HFFc6 (cell line): ENCODE data around the gene ITIH3. TPM values are rescaled to one million over a fixed set of nuclear protein-coding genes. Genes with fewer than 3 reads are reported as not detected.

Experiments used
- DNase-seq: peaks from one replicate; pipeline ENCODE4 v3.0.0-alpha.2; 2018
- H3K27ac Mint-ChIP-seq: 2 replicates; pipeline ENCODE4 v1.8.0; 2020; ENCODE audit warnings: mild to moderate bottlenecking, mixed read lengths
- H3K27me3 Mint-ChIP-seq: 2 replicates; pipeline ENCODE4 v1.8.0; 2021; ENCODE audit warnings: mild to moderate bottlenecking, moderate library complexity, mixed read lengths; ENCODE audit not compliant: insufficient read depth
- H3K36me3 Mint-ChIP-seq: 2 replicates; pipeline ENCODE4 v1.8.0; 2021; ENCODE audit warnings: low read depth, mixed read lengths
- H3K4me1 Mint-ChIP-seq: 2 replicates; pipeline ENCODE4 v1.8.0; 2020; ENCODE audit warnings: low read depth, mixed read lengths
- H3K4me3 Mint-ChIP-seq: 2 replicates; pipeline ENCODE4 v1.8.0; 2020; ENCODE audit warnings: mild to moderate bottlenecking, moderate library complexity, mixed read lengths
- H3K9me3 Mint-ChIP-seq: 2 replicates; pipeline ENCODE4 v1.8.0; 2020; ENCODE audit warnings: mild to moderate bottlenecking, mixed read lengths
- total RNA-seq, 6 experiments: library from RNA; stranded (reverse); fragmentation: NEBNext Ultra II Directional; extraction: Animal tissue kit (Norgen Biotek cat#: 25700); gene quantifications; 2 replicates in 1 of 6; 3 replicates in 5 of 6; pipeline ENCODE4 v1.2.3, GENCODE V29; 2021
- TF ChIP-seq, protein P1 (sequence below): fragments of 200-600 bp; sonication (generic); IDR thresholded peaks from 2 replicates; pipeline ENCODE4 v1.5.0; 2021; ENCODE audit warnings: antibody characterized with exemption, mild to moderate bottlenecking

ITIH3 gene
- total RNA-seq, 6 experiments from 2014 or later: 0.59 to 1.3 (median 0.70) TPM

DNA sequence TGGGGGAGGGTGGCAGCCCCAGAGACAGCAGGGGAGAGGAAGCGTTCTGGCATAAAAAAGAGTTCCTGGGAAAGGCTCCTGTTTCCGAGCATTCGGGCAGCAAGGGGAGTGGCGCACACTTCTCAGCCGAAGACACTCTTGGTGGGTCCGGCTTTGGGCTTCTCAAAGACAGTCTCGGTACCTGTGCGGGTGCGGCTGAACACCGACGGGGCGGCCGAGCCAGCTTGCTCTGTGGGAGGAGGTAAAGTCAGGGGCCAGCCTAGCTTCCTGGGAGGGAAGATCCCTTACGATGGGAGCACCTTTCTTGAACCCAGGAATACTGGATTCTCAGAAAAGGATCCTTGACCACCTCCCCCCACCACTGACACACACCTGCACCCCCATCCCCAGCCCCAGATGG lies 38.6 kb downstream of the ITIH3 start:
- no peak overlapping the region for H3K4me3 Mint-ChIP-seq
- H3K36me3 Mint-ChIP-seq: peaks cover 4% of the 10 kb centered on the region; the same call in 1 of the 2 replicates
- TF ChIP-seq, protein P1, sequence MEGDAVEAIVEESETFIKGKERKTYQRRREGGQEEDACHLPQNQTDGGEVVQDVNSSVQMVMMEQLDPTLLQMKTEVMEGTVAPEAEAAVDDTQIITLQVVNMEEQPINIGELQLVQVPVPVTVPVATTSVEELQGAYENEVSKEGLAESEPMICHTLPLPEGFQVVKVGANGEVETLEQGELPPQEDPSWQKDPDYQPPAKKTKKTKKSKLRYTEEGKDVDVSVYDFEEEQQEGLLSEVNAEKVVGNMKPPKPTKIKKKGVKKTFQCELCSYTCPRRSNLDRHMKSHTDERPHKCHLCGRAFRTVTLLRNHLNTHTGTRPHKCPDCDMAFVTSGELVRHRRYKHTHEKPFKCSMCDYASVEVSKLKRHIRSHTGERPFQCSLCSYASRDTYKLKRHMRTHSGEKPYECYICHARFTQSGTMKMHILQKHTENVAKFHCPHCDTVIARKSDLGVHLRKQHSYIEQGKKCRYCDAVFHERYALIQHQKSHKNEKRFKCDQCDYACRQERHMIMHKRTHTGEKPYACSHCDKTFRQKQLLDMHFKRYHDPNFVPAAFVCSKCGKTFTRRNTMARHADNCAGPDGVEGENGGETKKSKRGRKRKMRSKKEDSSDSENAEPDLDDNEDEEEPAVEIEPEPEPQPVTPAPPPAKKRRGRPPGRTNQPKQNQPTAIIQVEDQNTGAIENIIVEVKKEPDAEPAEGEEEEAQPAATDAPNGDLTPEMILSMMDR: no peak
- no peak overlapping the region for H3K27ac Mint-ChIP-seq
- peaks cover 26% of the 10 kb centered on the region for H3K4me1 Mint-ChIP-seq
- H3K27me3 Mint-ChIP-seq: peaks cover 4% of the 10 kb centered on the region
- H3K9me3 Mint-ChIP-seq: no peaks in the 10 kb centered on the region
- DNase-seq: no peak

GRCh38 chr3:52834871-52835501 lies 40.4 kb downstream of the ITIH3 start, which contains the start of gene MUSTN1:
MUSTN1 (minus strand) TSS chr3:52835019; CDS start chr3:52834948, 71 bp downstream.
- peaks cover 26% of the 10 kb centered on the region for H3K4me1 Mint-ChIP-seq

GRCh38 chr3:52835766-52836470 lies 41.3 kb downstream of the ITIH3 start:
- Mint-ChIP-seq H3K4me1 (peaks cover 23% of the 10 kb centered on the region), H3K9me3 (no peaks in the 10 kb centered on the region), H3K27me3 (peaks cover 4% of the 10 kb centered on the region), H3K27ac (no peak overlapping the region), H3K36me3 (peaks cover 4% of the 10 kb centered on the region; the same call in 1 of the 2 replicates), H3K4me3 (no peak overlapping the region)
- TF ChIP-seq, protein P1: no peak
- no peak for DNase-seq

More at GRCh38 chr3:52834871-52835501, 40.4 kb downstream of the ITIH3 start, which contains the start of gene MUSTN1:
- no peak within 1 kb of the TSS for H3K4me3 Mint-ChIP-seq
- peaks cover 4% of the 10 kb centered on the region for H3K27me3 Mint-ChIP-seq
- H3K27ac Mint-ChIP-seq: no peak within 1 kb of the TSS; the same call in 1 of the 2 replicates
- DNase-seq: no peak
- H3K9me3 Mint-ChIP-seq: no peaks in the 10 kb centered on the region
- H3K36me3 Mint-ChIP-seq: peaks cover 4% of the 10 kb centered on the region; the same call in 1 of the 2 replicates
- TF ChIP-seq, protein P1: no peak

DNA sequence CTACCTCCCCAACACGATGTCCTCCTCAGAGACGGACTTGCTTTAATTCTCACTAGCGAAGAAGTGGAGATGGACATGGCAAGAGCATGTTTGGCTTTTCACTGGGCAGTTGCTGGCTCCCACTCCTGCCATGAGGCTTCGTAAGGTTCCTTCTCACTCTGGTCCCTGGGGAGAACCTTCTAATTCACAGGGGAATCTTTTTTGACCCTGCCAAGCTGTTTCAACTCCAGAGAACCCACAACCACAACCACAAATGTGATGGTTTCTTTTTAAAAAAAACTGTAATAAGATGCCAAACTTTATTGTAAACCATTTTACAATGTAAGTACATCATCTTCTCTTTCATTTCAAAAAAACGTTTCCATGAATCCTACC lies 41.9 kb downstream of the ITIH3 start:
- Mint-ChIP-seq H3K4me3 (no peak overlapping the region), H3K4me1 (peaks cover 18% of the 10 kb centered on the region), H3K9me3 (no peaks in the 10 kb centered on the region), H3K27me3 (peaks cover 2% of the 10 kb centered on the region), H3K27ac (no peak overlapping the region), H3K36me3 (peaks cover 5% of the 10 kb centered on the region; the same call in 1 of the 2 replicates)
- no peak for DNase-seq
- TF ChIP-seq, protein P1: no peak

- no peak for DNase-seq
- TF ChIP-seq, protein P1: no peak
- Mint-ChIP-seq H3K4me3 (no peak overlapping the region), H3K36me3 (peaks cover 10% of the 10 kb centered on the region), H3K4me1 (peaks cover 12% of the 10 kb centered on the region), H3K27me3 (peaks cover 2% of the 10 kb centered on the region), H3K9me3 (no peaks in the 10 kb centered on the region), H3K27ac (no peak overlapping the region)
These were observed 42.4 kb downstream of the ITIH3 start for GRCh38 chr3:52836986-52837385.
